NB4 (cell line): ENCODE measurements around the gene SEPTIN14.
"Not testable (repeated sequence)": the region's sequence is repeated elsewhere in the genome, so short reads cannot be mapped to it uniquely, and the experiment has no call there.

Experiments
- DNase-seq: peaks from one replicate; pipeline ENCODE4 v3.0.0; 2010; ENCODE audit warnings: low read depth
- H3K4me3 ChIP-seq: one replicate; pipeline ENCODE4 v1.5.1; 2011; ENCODE audit warnings: mild to moderate bottlenecking, low read depth, low read length, moderate library complexity
- MYC ChIP-seq: IDR thresholded peaks from 2 replicates; pipeline ENCODE4 v1.6.1; 2011; ENCODE audit warnings: low read depth, low read length
- POLR2A ChIP-seq: IDR thresholded peaks from 2 replicates; pipeline ENCODE4 v1.6.1; 2011; ENCODE audit warnings: mild to moderate bottlenecking; ENCODE audit not compliant: insufficient read length; ENCODE audit errors: extremely low read depth
- TF ChIP-seq, protein P1 (sequence below): IDR thresholded peaks from 2 replicates; pipeline ENCODE4 v1.6.1; 2011; ENCODE audit warnings: low read depth, low read length
- TF ChIP-seq, protein P2 (sequence below): IDR thresholded peaks from one replicate; pipeline ENCODE4 v1.5.1; 2012; ENCODE audit warnings: low read depth, low read length

Gene SEPTIN14

DNA sequence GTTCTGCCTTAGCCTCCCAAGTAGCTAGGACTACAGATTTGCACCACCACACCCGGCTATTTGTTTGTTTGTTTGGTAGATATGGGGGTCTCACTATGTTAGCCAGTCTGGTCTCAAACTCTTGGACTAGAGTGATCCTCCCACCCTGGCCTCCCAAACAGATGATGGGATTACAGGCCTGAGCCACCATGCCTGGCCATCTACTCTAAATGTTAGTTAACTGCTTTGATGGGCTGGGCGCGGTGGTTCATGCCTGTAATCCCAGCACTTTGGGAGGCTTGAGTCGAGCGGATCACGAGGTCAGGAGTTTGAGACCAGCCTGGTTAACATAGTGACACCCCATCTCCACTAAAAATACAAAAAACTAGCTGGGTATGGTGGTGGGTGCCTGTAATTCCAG, 74.8 kb downstream of the SEPTIN14 start:
- no peak for TF ChIP-seq MYC
- TF ChIP-seq POLR2A: no peak
- H3K4me3 ChIP-seq: no peak overlapping the region
- no peak for DNase-seq

DNA sequence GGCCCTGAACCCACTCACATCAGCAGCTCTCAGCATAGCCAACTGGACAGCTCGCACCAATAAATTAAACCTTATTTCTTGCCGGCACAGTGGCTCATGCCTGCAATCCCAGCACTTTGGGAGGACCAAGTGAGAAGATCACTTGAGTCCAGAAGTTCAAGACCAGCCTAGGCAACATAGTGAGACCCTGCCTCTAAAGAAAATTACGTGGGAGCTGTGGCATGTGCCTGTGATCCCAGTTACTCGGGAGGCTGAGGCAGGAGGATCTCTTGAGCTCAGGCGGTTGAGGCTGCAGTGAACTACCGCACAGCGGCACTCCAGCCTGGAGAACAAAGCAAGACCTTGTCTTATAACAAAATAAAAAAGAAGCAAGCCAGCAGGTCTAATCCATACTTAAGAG, 75.7 kb downstream of the SEPTIN14 start:
- TF ChIP-seq MYC: no peak
- TF ChIP-seq POLR2A: no peak
- TF ChIP-seq, protein P1, sequence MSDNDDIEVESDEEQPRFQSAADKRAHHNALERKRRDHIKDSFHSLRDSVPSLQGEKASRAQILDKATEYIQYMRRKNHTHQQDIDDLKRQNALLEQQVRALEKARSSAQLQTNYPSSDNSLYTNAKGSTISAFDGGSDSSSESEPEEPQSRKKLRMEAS: no peak
- TF ChIP-seq, protein P2, sequence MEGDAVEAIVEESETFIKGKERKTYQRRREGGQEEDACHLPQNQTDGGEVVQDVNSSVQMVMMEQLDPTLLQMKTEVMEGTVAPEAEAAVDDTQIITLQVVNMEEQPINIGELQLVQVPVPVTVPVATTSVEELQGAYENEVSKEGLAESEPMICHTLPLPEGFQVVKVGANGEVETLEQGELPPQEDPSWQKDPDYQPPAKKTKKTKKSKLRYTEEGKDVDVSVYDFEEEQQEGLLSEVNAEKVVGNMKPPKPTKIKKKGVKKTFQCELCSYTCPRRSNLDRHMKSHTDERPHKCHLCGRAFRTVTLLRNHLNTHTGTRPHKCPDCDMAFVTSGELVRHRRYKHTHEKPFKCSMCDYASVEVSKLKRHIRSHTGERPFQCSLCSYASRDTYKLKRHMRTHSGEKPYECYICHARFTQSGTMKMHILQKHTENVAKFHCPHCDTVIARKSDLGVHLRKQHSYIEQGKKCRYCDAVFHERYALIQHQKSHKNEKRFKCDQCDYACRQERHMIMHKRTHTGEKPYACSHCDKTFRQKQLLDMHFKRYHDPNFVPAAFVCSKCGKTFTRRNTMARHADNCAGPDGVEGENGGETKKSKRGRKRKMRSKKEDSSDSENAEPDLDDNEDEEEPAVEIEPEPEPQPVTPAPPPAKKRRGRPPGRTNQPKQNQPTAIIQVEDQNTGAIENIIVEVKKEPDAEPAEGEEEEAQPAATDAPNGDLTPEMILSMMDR: no peak
- H3K4me3 ChIP-seq: no peak overlapping the region
- no peak for DNase-seq

- not testable (repeated sequence) for DNase-seq, H3K4me3 ChIP-seq
These were observed 77.1 kb downstream of the SEPTIN14 start for GRCh38 chr7:55785444-55785843.

DNA sequence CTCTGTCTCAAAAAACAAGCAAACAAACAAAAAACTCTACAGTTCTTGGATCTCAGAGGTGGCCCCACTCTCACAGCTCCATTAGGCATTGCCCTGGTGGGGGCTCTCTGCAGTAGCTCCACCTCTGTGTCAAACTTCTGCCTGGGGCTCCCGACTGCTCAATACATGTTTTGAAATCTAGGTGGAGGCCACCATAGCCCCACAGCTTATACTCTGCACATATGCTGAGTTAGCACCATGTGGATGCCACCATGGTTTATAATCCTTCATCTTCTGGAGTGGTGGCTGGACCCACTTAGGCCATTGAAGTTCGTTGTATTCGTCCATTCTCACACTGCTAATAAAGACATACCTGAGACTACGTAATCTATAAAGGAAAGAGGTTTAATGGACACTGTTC, 78.4 kb downstream of the SEPTIN14 start:
- TF ChIP-seq MYC (no peak), POLR2A (no peak)
- TF ChIP-seq, protein P1: no peak
- TF ChIP-seq, protein P2: no peak
- H3K4me3 ChIP-seq: no peak overlapping the region
- DNase-seq: no peak

DNA sequence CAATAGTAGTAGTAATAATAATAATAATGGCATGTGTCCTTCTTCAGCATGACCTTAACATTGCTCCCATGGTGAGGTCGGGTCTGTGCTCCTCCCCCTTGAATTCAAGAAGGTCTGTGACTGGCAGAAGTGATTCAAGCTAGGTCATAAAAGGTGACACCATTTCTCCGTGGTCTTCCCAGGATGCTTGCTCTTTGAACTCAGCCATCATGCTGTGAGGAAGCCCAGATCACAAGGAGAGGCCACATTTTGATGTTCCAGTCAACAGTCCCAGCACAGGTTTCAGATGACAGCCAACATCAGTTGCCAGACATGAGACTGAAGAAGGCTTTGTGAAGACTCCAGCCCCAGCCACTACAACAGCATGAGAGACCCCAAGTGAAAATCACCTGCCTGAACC, 83.9 kb downstream of the SEPTIN14 start:
- no peak for DNase-seq
- TF ChIP-seq MYC: no peak
- TF ChIP-seq, protein P2: no peak
- TF ChIP-seq, protein P1: no peak
- TF ChIP-seq POLR2A: no peak
- no peak overlapping the region for H3K4me3 ChIP-seq

GRCh38 chr7:55776196-55776595, 86.4 kb downstream of the SEPTIN14 start:
- H3K4me3 ChIP-seq: no peak overlapping the region
- no peak for TF ChIP-seq POLR2A
- TF ChIP-seq MYC: no peak
- TF ChIP-seq, protein P1: no peak
- TF ChIP-seq, protein P2: no peak
- DNase-seq: no peak

GRCh38 chr7:55775051-55775420, 87.5 kb downstream of the SEPTIN14 start:
- DNase-seq: no peak
- TF ChIP-seq, protein P1: no peak
- TF ChIP-seq, protein P2: no peak
- TF ChIP-seq MYC: no peak
- H3K4me3 ChIP-seq: no peak overlapping the region
